ENCODE data around the gene WDR18.

The WDR18 gene

DNA sequence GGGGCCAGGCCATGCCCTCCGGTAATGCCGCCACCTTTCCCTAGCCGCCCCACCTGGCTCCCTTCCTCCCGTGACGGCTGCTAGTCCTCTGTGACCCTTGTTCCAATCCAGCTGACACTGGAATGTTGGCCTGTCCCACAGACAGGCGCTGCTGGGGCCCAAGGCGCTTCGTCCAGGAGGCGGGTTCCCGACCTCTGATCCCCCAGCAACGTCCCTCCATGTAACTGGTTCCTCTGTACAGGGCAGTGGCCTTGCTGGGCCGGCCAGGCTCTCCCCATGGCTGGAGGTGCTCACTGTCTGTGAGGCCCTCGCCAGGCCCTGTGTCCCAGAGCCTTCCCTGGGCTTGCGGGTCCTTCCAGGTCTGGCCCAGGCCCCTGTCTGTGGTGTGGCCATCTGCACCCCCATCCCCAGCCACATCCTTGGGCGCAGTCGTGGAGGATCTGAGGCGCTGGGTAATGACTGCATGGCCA lies 9.3 kb downstream of the WDR18 start:
- DNase-seq: no peak

DNA sequence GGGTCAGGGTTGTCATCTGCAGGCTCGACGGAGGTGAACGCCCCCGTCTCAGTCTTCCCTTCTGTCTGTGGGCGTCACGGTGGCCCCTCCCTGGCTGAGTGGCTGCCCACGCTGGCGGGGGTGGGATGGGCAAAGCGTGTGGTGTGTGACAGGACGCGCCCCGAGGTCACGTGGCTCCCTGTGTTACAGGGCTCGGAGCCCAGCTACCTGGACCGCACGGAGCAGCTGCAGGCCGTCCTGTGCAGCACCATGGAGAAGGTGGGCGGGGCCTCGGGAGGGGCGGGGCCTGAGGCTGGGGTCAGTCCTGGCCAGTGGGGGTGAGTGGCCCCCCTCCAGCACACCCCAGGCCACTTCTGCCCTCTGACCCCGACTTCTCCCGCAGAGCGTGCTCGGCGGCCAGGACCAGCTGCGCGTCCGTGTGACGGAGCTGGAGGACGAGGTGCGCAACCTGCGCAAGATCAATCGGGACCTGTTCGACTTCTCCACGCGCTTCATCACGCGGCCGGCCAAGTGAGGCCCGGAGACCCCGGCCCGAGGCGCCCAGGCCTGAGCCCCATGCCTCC lies 9.8 kb downstream of the WDR18 start:
- DNase-seq: no peak

DNA sequence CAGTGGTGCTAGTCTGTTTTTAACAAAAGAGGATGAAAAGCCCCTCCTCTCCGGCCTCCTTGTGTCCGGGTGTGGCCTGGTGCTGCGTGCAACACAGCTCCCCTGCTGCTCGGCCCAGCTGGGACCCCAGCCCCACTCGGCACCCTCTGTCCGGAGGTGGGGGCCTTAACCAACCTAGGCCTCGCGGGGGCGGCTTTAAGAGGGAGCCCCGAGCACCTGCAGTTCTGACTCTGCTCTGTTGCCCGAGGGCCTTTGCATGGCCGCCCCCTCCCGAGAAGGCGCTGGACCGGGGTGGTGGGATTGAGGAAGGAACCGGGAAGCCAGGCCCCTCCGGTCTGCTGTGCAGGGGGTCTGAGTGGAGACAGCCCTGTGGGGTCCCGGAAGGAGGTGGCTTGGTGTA lies 10.4 kb downstream of the WDR18 start:
- DNase-seq: no peak

DNA sequence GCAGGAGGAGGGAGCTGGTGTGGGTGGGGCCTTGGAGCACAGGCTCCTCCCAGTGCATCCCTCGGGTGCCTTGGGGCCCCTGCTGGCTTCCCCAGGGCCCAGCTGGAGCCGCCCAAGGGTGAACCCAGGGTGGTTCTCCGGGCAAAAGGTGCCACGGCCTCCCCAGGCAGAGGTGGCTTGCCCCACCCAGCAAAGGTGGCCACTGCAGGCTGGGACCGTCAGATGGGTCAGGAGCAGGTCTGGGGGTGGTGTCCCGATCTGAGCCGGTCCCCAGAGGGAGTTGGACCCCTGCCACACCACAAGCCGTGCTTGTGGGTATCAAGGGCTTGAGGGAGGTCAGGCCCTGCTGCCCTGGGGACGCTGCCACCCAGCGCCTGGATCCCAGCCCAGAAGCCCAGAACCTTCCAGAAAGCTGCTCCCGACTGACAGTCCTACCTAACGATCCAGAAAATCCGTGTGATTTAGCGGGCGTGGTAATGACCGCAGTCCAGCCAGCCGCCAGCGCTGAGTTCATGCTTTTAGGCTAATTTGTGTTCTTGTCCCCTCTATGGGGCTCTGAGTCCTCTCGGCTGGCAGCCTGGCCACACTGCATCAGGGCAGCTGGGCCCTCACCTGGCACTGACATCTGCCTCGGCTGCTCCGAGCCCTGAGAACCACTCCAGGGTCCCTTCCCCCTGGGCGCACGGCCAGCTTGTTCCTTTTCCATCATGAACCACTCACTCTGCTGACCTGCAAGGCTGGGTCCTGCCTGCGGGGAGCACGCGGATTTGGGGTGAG lies 11.1 kb downstream of the WDR18 start:
- no peak for DNase-seq

DNA sequence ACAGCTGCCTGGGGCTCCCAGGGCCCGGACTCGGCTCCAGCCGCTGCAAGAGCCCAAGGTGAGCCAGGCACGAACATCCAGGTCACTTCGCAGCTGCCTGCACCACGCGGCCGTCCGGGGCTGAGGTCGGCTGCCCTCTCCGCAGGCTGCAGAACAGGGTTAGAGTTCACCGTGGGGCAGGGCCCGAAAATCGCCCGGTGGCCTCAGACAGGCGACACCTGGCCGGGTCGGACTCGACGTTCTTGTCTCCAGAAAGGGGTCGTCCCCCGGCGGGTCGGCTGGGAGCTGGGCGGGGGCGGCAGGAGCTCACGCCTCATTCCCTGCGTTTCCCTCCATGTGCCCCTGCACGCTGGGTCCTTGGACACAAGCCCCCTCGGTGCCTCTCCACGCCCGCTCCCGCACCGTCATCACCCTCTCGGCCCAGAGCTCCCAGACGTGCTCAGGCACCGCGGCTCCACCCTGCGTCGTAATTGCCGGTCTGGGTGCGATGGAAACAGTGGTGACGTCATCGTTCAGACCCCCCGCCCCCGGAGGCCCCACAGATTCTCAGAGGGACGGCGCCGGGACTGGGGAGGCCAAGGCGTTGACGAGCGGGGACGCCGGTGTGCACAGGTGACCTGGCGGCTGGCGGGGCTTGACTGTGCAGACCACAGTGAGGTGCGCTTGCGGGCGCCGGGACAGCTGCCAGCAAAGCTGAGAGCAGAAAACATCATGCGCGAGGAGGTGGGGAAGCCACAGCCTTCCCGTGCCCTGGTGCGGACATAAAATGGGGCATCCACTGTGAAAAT lies 12.1 kb downstream of the WDR18 start:
- DNase-seq: no peak

DNA sequence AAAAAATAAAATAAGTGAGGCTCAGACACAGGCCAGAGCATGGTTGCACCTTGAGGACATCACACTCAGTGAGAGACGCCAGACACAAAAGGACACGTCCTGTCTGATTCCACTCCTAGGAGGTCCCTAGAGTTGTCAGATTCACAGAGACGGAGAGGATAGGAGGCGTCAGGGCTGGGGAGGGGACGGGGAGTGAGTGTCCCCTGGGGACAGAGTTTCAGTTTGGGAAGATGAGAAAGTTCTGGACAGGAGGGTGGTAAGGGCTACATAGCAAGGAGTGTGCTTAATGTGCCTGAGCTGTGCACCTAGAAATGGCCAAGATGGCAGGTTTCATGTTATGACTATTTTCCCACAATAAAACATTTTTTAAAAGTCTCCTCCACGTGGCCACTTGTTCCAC lies 13.9 kb downstream of the WDR18 start:
- DNase-seq: no peak

DNA sequence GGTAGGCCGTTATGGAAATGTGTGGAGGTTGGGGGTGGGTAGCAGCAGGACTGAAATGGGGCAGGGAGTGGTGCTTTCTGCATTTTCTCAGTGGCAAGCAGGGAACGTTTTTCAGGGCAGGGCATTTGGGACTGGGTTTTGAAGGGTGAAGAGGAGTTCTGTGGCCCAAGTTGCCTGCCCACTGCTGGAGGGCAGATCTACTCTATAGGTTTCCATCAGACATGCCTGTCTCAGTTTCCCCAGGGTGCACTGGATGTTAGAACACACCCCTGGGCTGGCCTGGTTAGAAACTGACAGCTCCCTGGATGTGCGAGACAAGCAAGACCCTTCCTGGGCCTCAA lies 15.2 kb downstream of the WDR18 start:
- no peak for DNase-seq

DNA sequence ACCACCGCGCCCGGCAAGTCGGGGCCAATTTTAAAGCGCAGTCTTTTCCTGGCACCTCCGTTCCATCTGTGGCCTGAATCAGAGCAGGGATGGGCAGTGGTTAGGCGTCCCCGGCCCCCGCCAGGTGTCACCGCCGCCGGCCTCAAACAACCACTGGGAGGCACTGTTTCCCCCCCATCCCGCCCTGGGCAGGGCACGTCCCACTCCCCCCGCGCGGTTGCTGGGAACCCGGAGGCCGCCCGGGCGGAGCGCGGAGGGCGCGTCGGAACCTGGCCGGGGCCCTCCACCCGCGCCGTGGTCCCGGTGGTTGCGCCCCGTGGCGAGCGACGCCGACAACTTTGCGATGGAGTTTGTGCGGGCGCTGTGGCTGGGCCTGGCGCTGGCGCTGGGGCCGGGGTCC lies 15.9 kb downstream of the WDR18 start, which contains the start of gene GRIN3B:
TSS of gene GRIN3B (plus strand) at position 325 of the 400 bp plus-strand sequence. CDS start at position 344, 19 bp downstream.
- DNase-seq: no peak

DNA sequence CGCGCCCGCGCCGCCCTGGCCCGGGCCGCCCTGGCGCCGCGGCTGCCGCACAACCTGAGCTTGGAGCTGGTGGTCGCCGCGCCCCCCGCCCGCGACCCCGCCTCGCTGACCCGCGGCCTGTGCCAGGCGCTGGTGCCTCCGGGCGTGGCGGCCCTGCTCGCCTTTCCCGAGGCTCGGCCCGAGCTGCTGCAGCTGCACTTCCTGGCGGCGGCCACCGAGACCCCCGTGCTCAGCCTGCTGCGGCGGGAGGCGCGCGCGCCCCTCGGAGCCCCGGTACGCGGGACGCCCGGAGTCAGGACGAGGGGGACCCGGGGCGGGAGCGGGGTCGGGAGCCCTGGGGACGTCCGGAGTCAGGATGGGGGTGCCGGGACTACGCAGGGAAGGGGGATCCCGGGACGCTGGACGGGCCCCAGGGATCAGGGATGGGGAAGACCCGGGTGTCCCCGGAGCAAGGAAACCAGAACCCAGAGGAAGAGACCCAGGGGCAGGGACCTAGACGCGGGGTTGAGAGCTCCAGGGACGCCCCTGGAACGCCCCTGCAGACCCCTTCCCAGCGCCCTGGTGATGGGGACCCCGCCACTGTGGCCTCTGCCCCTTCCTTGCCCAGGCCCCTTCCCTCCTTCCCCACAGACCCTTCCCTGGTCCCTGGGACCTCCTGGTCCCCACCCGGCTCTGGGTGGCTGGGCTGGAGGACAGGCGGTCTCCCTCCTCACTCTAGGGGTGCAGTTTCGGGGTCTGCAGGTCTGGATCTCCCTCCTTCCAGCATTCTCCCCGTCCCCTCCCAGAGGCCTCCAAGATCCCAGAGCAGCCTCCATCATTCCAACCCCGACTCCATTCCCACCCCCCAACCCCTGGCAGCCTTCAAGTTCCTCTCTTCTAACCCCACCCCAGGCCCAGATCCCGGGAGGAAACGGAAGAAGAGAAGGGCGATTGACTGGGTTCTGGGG lies 16.7 kb downstream of the WDR18 start:
- DNase-seq: no peak

DNA sequence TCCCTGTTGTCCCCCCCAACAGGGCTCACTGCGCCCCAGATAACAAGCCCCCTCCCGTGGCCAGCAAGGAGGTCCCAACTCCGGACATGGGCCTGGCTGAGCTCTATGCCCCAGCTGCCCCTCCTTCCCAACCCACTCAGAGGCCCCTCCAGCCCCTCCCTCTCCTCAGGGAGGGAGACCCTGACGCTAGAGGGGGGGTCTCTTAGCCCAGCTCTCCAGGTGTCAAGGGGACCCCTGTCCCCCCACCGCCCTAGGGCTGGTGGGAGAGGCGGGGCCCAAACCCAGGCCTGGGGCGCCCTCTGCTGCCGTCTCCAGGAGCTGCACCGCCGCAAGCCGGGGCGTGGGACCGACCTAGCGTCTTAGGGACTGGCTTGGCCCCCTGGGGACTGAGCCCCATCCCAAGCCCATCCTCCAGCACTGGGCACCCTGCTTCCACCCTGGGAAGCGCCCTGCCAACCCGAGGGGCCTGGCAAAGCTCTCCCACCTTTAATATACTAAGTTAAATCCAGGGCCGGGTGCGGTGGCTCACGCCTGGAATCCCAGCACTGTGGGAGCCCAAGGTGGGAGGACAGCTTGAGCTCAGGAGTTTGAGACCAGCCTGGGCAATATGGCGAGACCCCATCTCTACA lies 17.5 kb downstream of the WDR18 start:
- DNase-seq: no peak

DNA sequence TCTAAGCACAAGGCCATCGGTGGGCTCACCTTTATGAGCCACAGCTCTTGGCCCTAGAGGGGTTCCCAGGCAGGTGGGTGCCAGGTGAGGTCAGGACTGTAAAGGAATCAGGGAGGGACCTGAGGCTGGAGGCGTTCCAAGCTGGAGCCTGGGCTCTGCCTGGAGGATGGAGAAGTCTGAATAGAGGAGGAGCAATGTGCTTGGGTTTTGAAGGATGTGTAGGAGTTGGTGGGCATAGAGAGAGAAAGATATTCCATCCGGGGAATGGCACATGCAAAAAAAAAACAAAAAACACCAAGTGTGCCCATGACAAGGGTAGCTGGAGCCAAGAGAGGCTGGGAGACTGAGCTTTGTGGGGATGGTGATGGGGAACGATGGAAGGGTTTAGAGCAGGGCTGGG lies 18.5 kb downstream of the WDR18 start:
- DNase-seq: no peak

DNA sequence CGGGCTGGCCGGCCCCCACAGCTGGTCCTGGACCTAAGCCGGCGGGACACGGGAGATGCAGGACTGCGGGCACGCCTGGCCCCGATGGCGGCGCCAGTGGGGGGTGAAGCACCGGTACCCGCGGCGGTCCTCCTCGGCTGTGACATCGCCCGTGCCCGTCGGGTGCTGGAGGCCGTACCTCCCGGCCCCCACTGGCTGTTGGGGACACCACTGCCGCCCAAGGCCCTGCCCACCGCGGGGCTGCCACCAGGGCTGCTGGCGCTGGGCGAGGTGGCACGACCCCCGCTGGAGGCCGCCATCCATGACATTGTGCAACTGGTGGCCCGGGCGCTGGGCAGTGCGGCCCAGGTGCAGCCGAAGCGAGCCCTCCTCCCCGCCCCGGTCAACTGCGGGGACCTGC lies 19.1 kb downstream of the WDR18 start:
- no peak for DNase-seq

DNA sequence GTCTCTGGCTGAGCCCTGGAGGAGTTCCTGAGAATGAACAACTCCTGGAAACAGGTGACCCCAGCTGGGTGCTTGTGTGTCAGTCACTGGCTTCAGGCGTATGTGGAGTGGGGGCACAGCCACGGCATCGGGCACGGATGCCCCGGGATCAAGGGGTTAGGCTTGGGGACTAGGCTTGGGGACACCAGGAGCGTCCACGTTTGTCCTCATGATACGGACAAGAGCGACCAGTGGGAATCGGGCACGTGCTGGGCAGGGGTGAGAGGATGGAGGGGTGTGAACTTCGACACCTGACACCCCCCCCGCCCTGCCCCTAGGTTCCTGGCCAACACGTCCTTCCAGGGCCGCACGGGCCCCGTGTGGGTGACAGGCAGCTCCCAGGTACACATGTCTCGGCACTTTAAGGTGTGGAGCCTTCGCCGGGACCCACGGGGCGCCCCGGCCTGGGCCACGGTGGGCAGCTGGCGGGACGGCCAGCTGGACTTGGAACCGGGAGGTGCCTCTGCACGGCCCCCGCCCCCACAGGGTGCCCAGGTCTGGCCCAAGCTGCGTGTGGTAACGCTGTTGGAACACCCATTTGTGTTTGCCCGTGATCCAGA lies 20.2 kb downstream of the WDR18 start:
- no peak for DNase-seq

DNA sequence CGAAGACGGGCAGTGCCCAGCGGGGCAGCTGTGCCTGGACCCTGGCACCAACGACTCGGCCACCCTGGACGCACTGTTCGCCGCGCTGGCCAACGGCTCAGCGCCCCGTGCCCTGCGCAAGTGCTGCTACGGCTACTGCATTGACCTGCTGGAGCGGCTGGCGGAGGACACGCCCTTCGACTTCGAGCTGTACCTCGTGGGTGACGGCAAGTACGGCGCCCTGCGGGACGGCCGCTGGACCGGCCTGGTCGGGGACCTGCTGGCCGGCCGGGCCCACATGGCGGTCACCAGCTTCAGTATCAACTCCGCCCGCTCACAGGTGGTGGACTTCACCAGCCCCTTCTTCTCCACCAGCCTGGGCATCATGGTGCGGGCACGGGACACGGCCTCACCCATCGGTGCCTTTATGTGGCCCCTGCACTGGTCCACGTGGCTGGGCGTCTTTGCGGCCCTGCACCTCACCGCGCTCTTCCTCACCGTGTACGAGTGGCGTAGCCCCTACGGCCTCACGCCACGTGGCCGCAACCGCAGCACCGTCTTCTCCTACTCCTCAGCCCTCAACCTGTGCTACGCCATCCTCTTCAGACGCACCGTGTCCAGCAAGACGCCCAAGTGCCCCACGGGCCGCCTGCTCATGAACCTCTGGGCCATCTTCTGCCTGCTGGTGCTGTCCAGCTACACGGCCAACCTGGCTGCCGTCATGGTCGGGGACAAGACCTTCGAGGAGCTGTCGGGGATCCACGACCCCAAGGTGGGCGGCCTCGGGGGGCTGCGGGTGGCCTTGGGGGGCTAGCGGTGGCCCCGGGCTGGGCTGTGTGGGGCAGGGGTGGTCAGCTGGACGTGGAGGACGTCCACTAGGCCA lies 20.9 kb downstream of the WDR18 start:
- DNase-seq: no peak

DNA sequence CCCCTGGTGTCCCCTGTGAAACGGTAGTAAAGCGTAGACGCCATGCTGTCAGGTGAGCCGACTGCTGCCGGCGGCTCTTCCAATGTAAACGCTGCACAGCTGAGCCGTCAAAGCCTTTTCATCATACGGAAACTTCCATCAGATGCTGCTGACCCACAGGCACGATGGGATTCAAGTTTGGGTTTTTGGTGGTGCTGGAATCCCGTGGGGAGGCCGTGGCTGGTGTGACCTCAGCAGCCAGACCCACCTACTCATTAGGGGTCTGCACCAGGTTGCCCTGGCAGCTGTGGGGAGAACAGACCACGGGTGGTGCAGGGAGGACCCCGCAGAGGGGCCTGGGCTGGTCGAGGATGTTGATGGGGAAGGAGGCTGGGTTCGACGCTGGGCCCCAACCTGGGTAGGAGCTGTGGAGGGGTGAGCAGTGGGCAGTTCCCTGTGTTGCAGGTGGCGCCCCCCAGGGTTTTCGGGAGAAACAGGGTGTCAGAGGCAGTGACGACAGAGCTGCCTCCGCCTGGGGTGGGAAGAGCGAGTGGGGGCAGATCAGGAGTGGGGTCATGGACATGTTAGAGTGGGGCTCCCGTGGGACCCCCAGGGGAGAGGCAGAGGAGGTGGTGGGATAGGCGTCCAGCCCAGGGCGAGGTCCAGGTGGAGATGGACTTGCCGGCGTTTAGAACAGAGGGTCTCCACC lies 22.7 kb downstream of the WDR18 start:
- DNase-seq: no peak

DNA sequence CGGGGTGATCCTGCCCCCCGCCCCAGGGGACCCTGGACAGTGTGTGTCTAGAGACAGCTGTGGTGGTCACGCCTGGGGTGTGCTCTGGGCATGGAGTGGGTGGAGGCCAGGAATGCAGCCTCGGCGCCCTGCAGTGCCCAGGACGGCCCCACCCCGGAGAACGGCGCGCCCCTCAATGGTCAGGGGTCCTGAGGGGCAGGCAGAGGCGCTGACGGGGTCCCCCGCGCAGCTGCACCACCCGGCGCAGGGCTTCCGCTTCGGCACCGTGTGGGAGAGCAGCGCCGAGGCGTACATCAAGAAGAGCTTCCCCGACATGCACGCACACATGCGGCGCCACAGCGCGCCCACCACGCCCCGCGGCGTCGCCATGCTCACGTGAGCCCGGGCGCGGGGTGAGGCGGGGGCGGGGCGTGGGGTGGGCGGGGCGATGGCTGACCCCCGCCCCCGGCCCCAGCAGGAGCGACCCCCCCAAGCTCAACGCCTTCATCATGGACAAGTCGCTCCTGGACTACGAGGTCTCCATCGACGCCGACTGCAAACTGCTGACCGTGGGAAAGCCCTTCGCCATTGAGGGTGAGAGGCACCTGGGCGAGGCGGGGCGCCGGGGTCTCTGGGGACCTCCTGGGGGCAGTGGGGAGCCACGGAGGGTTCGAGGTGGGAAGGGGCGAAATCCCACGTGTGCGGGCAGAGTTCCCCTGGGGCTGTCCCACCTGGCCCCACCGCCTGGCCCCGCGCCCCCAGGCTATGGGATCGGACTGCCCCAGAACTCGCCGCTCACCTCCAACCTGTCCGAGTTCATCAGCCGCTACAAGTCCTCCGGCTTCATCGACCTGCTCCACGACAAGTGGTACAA lies 23.5 kb downstream of the WDR18 start:
- DNase-seq: no peak

DNA sequence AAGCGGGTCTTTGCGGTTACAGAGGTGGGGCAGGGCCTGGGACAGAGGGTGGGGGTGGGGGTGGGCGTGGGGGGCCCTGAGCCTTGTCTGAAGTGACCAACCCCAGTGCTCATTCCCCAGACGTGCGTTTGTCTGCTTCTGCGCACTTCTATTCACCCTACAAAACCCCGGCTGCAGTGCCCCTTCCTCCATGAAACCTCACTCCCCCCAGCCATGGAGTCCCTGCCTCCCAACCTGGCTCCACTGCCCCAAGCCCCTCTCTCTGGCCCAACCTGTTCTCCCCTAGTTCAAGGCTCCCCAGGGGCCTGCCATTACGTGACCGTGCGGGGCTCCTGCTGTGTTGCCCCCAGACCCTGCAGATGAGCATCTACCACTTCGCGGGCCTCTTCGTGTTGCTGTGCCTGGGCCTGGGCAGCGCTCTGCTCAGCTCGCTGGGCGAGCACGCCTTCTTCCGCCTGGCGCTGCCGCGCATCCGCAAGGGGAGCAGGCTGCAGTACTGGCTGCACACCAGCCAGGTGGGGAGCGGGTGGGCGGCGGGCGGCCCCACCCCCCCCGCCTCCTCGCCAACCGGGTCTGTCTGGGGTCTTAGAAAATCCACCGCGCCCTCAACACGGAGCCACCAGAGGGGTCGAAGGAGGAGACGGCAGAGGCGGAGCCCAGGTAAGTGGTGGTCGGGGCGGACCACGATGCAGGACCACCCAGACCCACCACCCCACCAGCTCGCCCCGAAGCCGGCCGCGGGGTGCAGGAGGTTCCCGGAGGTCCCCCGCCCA lies 24.3 kb downstream of the WDR18 start:
- DNase-seq: no peak

Measured in cortex of kidney (tissue), 1 donor.